Measurements from ENCODE around the gene FGD1. TPM values are rescaled to one million over a fixed set of nuclear protein-coding genes. Genes with fewer than 3 reads are reported as not detected.
A peak's percentile ranks its signal among the peaks of the same experiment; 100 is the strongest.

FGD1 gene
- total and polyA plus RNA-seq, 2 experiments from 2014 or later, result 9.0 to 11.9 TPM

DNA sequence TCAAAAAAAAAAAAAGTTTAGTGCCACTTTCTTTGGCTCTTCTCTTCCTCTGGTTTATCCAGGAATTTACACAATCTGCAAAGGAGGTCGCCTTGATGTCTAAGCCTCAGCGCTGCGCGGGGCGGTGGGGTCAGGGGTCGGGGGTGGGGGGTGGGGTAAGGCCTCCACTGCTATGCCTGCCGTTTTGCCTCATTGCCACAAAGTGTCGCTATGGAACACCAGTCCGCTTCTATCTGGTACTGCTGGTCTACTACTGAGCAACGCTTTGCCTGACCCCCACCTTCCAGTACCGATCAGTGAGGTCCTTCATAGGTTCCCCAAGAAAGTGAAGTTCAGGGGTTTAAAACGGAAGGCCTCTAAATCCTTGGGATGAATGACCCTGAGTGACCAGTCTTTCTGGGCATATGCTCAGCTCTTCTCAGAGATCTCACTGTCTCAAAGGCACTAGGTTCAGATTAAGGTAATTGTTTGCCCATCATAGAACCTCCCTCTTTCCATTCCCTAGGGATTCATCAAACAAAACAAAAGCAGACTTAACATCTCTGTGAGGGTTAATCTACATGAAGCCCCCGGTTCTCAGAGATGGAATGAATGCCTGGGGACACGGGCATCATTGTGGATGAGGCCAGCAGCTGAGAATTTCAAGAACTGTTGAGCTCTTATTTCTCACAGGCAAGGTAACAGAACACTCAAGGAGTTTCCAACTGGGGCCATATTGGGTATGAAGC, 72.7 kb downstream of the FGD1 start:
- WGBS (ENCODE audit: low lambda C conversion rate, missing lambda C conversion rate), result 51% methylated on average over 13 of the region's 14 CpGs
- no peak overlapping the region for H3K4me3 ChIP-seq
- H3K9me3 ChIP-seq (ENCODE audit: low read depth), result no peaks in the 10 kb centered on the region
- no peaks in the 10 kb centered on the region for H3K36me3 ChIP-seq (replicated peaks; ENCODE audit: insufficient read depth, low read depth)
- H3K27me3 ChIP-seq, result no peaks in the 10 kb centered on the region
- DNase-seq (ENCODE audit: low spot score), result no peak
- no peaks in the 10 kb centered on the region for H3K9me2 ChIP-seq (replicated peaks; ENCODE audit: insufficient read depth)
- H3K27ac ChIP-seq, result no peak overlapping the region
- no peaks in the 10 kb centered on the region for H3K79me2 ChIP-seq
- H3K4me2 ChIP-seq, result no peak overlapping the region
- H2AFZ ChIP-seq, result no peak overlapping the region
- no peaks in the 10 kb centered on the region for H4K20me1 ChIP-seq (ENCODE audit: insufficient read depth, poor library complexity, severe bottlenecking)
- TF ChIP-seq, protein P1, sequence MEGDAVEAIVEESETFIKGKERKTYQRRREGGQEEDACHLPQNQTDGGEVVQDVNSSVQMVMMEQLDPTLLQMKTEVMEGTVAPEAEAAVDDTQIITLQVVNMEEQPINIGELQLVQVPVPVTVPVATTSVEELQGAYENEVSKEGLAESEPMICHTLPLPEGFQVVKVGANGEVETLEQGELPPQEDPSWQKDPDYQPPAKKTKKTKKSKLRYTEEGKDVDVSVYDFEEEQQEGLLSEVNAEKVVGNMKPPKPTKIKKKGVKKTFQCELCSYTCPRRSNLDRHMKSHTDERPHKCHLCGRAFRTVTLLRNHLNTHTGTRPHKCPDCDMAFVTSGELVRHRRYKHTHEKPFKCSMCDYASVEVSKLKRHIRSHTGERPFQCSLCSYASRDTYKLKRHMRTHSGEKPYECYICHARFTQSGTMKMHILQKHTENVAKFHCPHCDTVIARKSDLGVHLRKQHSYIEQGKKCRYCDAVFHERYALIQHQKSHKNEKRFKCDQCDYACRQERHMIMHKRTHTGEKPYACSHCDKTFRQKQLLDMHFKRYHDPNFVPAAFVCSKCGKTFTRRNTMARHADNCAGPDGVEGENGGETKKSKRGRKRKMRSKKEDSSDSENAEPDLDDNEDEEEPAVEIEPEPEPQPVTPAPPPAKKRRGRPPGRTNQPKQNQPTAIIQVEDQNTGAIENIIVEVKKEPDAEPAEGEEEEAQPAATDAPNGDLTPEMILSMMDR (IDR thresholded peaks at IDR 0.05; ENCODE audit: poor library complexity), result no peak
- TF ChIP-seq EZH2 (IDR thresholded peaks at IDR 0.05; ENCODE audit: borderline replicate concordance) (no peak), EZH2phosphoT487 (IDR thresholded peaks at IDR 0.05; ENCODE audit: low read depth, severe bottlenecking, unreplicated experiment) (no peak)
- H3K4me1 ChIP-seq (ENCODE audit: insufficient read depth), result no peaks in the 10 kb centered on the region

DNA sequence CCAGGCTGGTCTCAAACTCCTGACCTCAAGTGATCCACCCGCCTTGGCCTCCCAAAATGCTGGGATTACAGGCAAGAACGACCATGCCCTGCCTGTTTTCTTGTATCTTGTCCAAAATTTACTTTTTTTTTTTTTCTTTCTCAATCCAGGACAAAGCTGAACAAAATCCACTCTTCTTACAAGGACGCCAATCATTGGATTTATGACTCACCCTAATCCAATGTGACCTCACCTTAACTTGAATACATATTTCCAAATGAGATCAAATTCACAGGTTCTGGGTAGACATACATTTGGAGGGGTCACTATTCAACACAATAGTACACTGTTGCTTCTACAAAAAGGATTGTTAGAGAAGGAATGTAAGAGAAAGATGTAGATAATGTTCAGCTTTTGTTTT, 73.9 kb downstream of the FGD1 start:
- no peak overlapping the region for H3K27ac ChIP-seq
- 71% methylated on average over 3 of the region's 3 CpGs for WGBS (ENCODE audit: low lambda C conversion rate, missing lambda C conversion rate)
- no peaks in the 10 kb centered on the region for H4K20me1 ChIP-seq (ENCODE audit: insufficient read depth, poor library complexity, severe bottlenecking)

DNA sequence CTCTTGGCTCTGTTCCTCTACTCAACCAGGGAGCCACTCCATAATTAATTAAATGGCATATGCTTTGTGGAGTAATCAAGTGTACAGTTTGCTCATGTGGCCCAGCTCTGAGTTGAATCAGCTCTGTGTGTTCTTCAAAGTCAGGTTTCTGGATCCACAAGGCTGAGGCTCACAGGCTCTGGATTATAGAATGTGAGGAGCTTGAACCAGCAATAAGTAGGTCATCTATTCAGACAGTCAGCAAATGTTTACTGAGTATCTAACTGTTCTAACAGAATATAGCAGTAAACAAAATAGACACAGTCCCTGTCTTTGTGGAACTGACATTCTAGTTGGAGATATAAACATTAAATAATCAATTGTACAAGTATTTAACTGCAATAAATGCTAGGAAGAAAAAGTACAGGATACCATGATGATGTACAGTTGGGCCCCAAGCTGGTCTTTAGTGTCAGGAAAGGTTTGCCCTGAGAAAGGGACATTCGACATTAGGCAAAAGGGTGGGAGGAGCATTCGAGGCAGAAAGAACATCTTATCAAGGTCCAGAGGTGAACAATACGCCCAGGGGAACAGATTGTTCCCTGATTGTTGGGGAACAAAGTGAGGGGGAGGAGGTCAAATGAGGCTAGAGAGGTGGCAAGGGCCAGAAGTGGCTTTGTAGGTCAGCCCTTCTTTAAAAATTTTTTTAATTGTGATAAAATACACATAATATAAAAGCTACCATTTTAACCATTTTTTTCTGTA, 76.3 kb downstream of the FGD1 start:
- peak overlapping the region; percentile 37 for H3K27ac ChIP-seq
- H3K4me1 ChIP-seq (ENCODE audit: insufficient read depth), result no peaks in the 10 kb centered on the region
- no peak overlapping the region for H3K4me3 ChIP-seq
- no peaks in the 10 kb centered on the region for H3K79me2 ChIP-seq
- TF ChIP-seq EZH2 (IDR thresholded peaks at IDR 0.05; ENCODE audit: borderline replicate concordance), result no peak
- TF ChIP-seq EZH2phosphoT487 (IDR thresholded peaks at IDR 0.05; ENCODE audit: low read depth, severe bottlenecking, unreplicated experiment), result no peak
- TF ChIP-seq, protein P1 (IDR thresholded peaks at IDR 0.05; ENCODE audit: poor library complexity), result no peak
- 38% methylated on average over 3 of the region's 3 CpGs for WGBS (ENCODE audit: low lambda C conversion rate, missing lambda C conversion rate)
- no peaks in the 10 kb centered on the region for H3K9me2 ChIP-seq (replicated peaks; ENCODE audit: insufficient read depth)
- H3K9me3 ChIP-seq (ENCODE audit: low read depth), result no peaks in the 10 kb centered on the region
- H3K36me3 ChIP-seq (replicated peaks; ENCODE audit: insufficient read depth, low read depth), result no peaks in the 10 kb centered on the region
- no peak overlapping the region for H3K4me2 ChIP-seq
- H4K20me1 ChIP-seq (ENCODE audit: insufficient read depth, poor library complexity, severe bottlenecking), result no peaks in the 10 kb centered on the region
- DNase-seq (ENCODE audit: low spot score), result no peak
- no peak overlapping the region for H2AFZ ChIP-seq
- H3K27me3 ChIP-seq, result no peaks in the 10 kb centered on the region

More for the DNA sequence above, 73.9 kb downstream of the FGD1 start:
- Histone ChIP-seq H3K9me2 (replicated peaks; ENCODE audit: insufficient read depth) (no peaks in the 10 kb centered on the region), H3K4me2 (no peak overlapping the region), H2AFZ (no peak overlapping the region), H3K4me1 (ENCODE audit: insufficient read depth) (no peaks in the 10 kb centered on the region), H3K9me3 (ENCODE audit: low read depth) (no peaks in the 10 kb centered on the region), H3K79me2 (no peaks in the 10 kb centered on the region), H3K27me3 (no peaks in the 10 kb centered on the region), H3K36me3 (replicated peaks; ENCODE audit: insufficient read depth, low read depth) (no peaks in the 10 kb centered on the region), H3K4me3 (no peak overlapping the region)
- no peak for TF ChIP-seq EZH2 (IDR thresholded peaks at IDR 0.05; ENCODE audit: borderline replicate concordance)
- no peak for DNase-seq (ENCODE audit: low spot score)

DNA sequence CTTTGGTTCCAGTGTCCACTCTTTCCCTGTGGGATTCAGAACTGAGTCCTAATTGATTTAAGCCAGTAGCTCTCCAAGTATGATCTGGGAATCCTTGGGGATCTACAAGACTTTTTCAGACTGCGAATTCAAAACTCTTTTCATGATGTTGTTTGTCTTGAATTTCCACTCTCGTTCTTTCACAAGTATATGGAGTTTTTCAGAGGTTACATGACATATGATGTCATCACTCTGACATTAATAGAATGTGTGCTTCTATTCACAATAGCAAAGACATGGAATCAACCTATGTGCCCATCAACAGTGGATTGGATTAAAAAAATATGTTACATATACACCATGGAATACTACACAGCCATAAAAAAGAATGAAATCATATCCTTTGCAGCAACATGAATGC, 79.1 kb downstream of the FGD1 start:
- Histone ChIP-seq H2AFZ (no peak overlapping the region), H3K9me3 (ENCODE audit: low read depth) (no peaks in the 10 kb centered on the region), H3K27me3 (no peaks in the 10 kb centered on the region), H3K27ac (no peak overlapping the region), H3K4me1 (ENCODE audit: insufficient read depth) (no peaks in the 10 kb centered on the region), H3K4me2 (no peak overlapping the region), H3K4me3 (no peak overlapping the region), H3K9me2 (replicated peaks; ENCODE audit: insufficient read depth) (no peaks in the 10 kb centered on the region), H4K20me1 (ENCODE audit: insufficient read depth, poor library complexity, severe bottlenecking) (no peaks in the 10 kb centered on the region), H3K79me2 (no peaks in the 10 kb centered on the region), H3K36me3 (replicated peaks; ENCODE audit: insufficient read depth, low read depth) (no peaks in the 10 kb centered on the region)
- TF ChIP-seq, protein P1 (IDR thresholded peaks at IDR 0.05; ENCODE audit: poor library complexity), result no peak
- TF ChIP-seq EZH2 (IDR thresholded peaks at IDR 0.05; ENCODE audit: borderline replicate concordance), result no peak
- DNase-seq (ENCODE audit: low spot score), result no peak
- WGBS (ENCODE audit: low lambda C conversion rate, missing lambda C conversion rate), result 57% methylated on average over 2 of the region's 2 CpGs
